Activated B cell treated with CpG ODN at 0.5 μM for 24 hours (primary cell): ENCODE data around the gene DOCK1. TPM values are rescaled to one million over a fixed set of nuclear protein-coding genes. Genes with fewer than 3 reads are reported as not detected.

Source experiments
- ATAC-seq: fragments of 200-7000 bp; cut with Tn5 transposase; one replicate; pipeline ENCODE4 v1.10.0; 2021; ENCODE audit warnings: low read depth, mild to moderate bottlenecking, moderate library complexity
- CTCF ChIA-PET: fragments of 350-600 bp; sonication (Branson Sonifier 250); formaldehyde crosslinking; loops from one replicate; lab custom pipeline; 2021; ENCODE audit warnings: antibody characterized with exemption; lab: Charles Lee
- POLR2A ChIA-PET: fragments of 350-600 bp; sonication (Branson Sonifier 250); formaldehyde crosslinking; loops from one replicate; lab custom pipeline; 2021; ENCODE audit warnings: antibody characterized with exemption; lab: Charles Lee
- DNase-seq: peaks from one replicate; pipeline ENCODE4 v3.0.0; 2022
- H3K27ac Mint-ChIP-seq: one replicate; pipeline ENCODE4 v1.8.0; 2020; ENCODE audit warnings: mixed read lengths
- H3K27me3 Mint-ChIP-seq: one replicate; pipeline ENCODE4 v1.8.0; 2021; ENCODE audit warnings: mixed read lengths
- H3K36me3 Mint-ChIP-seq: one replicate; pipeline ENCODE4 v1.8.0; 2021; ENCODE audit warnings: low read depth, mixed read lengths
- H3K4me1 Mint-ChIP-seq: one replicate; pipeline ENCODE4 v1.8.0; 2021; ENCODE audit warnings: mixed read lengths
- H3K4me3 Mint-ChIP-seq: one replicate; pipeline ENCODE4 v1.8.0; 2020; ENCODE audit warnings: mild to moderate bottlenecking, mixed read lengths
- H3K9me3 Mint-ChIP-seq: one replicate; pipeline ENCODE4 v1.8.0; 2020; ENCODE audit warnings: mixed read lengths
- intact Hi-C: fragments of 100-400 bp; cut with micrococcal nuclease; formaldehyde crosslinking; loops from one replicate; pipeline ENCODE4 v1.15.1; 2024
- total RNA-seq: library from RNA; stranded (reverse); gene quantifications from 2 replicates; pipeline ENCODE4 v1.2.3, GENCODE V29; 2022
- TF ChIP-seq, protein P1 (sequence below): fragments of 200-600 bp; IDR thresholded peaks from one replicate; pipeline ENCODE4 v1.8.0; 2022; ENCODE audit warnings: antibody characterized with exemption, mild to moderate bottlenecking

The DOCK1 gene
- total RNA-seq, 1 donor from 2014 or later: not detected

- POLR2A ChIA-PET: no interaction called here
- no peak overlapping the region for H3K27ac Mint-ChIP-seq
- H3K4me3 Mint-ChIP-seq: no peak overlapping the region
- ATAC-seq (no peak), DNase-seq (no peak)
- H3K36me3 Mint-ChIP-seq: no peaks in the 10 kb centered on the region
- no peaks in the 10 kb centered on the region for H3K9me3 Mint-ChIP-seq
- CTCF ChIA-PET: no interaction called here
- no peaks in the 10 kb centered on the region for H3K27me3 Mint-ChIP-seq
- TF ChIP-seq, protein P1, sequence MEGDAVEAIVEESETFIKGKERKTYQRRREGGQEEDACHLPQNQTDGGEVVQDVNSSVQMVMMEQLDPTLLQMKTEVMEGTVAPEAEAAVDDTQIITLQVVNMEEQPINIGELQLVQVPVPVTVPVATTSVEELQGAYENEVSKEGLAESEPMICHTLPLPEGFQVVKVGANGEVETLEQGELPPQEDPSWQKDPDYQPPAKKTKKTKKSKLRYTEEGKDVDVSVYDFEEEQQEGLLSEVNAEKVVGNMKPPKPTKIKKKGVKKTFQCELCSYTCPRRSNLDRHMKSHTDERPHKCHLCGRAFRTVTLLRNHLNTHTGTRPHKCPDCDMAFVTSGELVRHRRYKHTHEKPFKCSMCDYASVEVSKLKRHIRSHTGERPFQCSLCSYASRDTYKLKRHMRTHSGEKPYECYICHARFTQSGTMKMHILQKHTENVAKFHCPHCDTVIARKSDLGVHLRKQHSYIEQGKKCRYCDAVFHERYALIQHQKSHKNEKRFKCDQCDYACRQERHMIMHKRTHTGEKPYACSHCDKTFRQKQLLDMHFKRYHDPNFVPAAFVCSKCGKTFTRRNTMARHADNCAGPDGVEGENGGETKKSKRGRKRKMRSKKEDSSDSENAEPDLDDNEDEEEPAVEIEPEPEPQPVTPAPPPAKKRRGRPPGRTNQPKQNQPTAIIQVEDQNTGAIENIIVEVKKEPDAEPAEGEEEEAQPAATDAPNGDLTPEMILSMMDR: no peak
- no peaks in the 10 kb centered on the region for H3K4me1 Mint-ChIP-seq
- intact Hi-C loops: no loop called here
These were observed 439.1 kb downstream of the DOCK1 start for GRCh38 chr10:127344346-127344745.

DNA sequence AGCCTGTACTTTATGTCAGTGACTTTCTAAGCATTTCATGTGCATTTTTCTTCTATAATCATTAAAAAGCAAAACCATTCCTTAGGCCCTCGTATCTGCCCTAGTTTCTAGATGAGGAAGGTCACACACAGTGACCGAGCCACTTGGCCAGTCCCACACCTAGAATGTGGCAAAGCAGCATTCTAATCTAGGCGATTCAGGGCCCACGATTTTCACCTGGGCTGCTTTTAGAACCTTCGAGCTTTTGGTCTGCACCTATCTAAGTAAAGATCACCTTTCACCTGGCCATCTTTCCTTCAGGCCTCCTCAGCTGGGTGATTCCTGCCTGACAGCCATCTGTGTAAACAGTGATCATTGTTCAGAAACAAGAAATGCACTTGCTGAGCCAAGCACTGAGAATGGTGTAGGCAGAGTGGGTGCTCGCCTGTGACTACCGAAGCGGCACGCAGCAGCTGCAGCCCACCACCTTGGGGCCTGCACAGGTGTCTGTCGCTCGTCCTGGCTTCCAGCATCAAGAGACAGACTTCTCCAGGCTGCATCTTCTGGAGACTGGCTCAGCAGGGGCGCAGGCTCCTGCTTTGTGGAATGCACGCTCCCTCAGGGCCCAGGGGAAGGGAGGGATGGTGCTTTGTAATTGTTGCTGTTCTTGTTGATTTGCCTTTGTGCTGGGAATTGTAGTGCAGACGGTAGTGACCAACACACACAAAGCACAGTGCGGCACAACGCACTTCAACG lies 440.2 kb downstream of the DOCK1 start:
- ChIA-PET POLR2A (no interaction called here), CTCF (no interaction called here)
- intact Hi-C loops: no loop called here
- TF ChIP-seq, protein P1: no peak
- H3K27me3 Mint-ChIP-seq: no peaks in the 10 kb centered on the region
- no peak overlapping the region for H3K4me3 Mint-ChIP-seq
- DNase-seq (no peak), ATAC-seq (no peak)
- H3K4me1 Mint-ChIP-seq: no peaks in the 10 kb centered on the region
- H3K9me3 Mint-ChIP-seq: no peaks in the 10 kb centered on the region
- no peaks in the 10 kb centered on the region for H3K36me3 Mint-ChIP-seq
- H3K27ac Mint-ChIP-seq: no peak overlapping the region

DNA sequence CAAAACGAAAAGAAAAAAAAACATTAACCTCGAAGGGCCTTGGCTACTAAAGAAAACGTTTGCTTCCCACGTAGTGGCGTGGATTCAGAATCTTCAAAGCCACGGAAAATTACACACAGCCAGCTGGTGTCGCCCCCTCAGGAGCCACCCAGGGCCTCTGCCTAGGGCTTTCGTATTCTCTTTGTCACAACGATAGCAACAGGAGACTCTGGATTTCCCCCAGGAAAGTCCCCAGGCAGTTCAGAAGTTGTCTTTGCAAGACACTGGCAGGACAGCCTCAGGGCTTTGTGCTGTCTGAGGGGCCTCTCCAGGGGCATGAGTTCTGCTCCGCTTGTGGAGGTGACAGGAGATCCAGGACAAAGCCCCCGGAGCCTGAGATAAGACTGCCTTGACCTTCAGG lies 441.4 kb downstream of the DOCK1 start:
- H3K36me3 Mint-ChIP-seq: no peaks in the 10 kb centered on the region
- intact Hi-C loops: no loop called here
- H3K4me3 Mint-ChIP-seq: no peak overlapping the region
- no peak for ATAC-seq
- ChIA-PET CTCF (no interaction called here), POLR2A (no interaction called here)
- DNase-seq: no peak
- H3K4me1 Mint-ChIP-seq: no peaks in the 10 kb centered on the region
- H3K27ac Mint-ChIP-seq: no peak overlapping the region
- H3K27me3 Mint-ChIP-seq: no peaks in the 10 kb centered on the region
- TF ChIP-seq, protein P1: no peak
- no peaks in the 10 kb centered on the region for H3K9me3 Mint-ChIP-seq

- Mint-ChIP-seq H3K4me1 (no peaks in the 10 kb centered on the region), H3K27me3 (no peaks in the 10 kb centered on the region), H3K9me3 (no peaks in the 10 kb centered on the region), H3K4me3 (no peak overlapping the region), H3K36me3 (no peaks in the 10 kb centered on the region), H3K27ac (no peak overlapping the region)
- ChIA-PET CTCF (no interaction called here), POLR2A (no interaction called here)
- TF ChIP-seq, protein P1: no peak
- intact Hi-C loops: no loop called here
- DNase-seq (no peak), ATAC-seq (no peak)
These were observed 442.2 kb downstream of the DOCK1 start for GRCh38 chr10:127347202-127347959.

- POLR2A ChIA-PET: no interaction called here
- Mint-ChIP-seq H3K36me3 (no peaks in the 10 kb centered on the region), H3K9me3 (no peaks in the 10 kb centered on the region), H3K27ac (no peak overlapping the region), H3K27me3 (no peaks in the 10 kb centered on the region), H3K4me3 (no peak overlapping the region), H3K4me1 (no peaks in the 10 kb centered on the region)
- CTCF ChIA-PET: no interaction called here
- intact Hi-C loops: no loop called here
- TF ChIP-seq, protein P1: no peak
- ATAC-seq (no peak), DNase-seq (no peak)
These were observed 444.5 kb downstream of the DOCK1 start for GRCh38 chr10:127349737-127350136.
